ENCODE results near the gene ZNF292. TPM values are rescaled to one million over a fixed set of nuclear protein-coding genes. Genes with fewer than 3 reads are reported as not detected.

Gene ZNF292
- polyA plus RNA-seq, 1 of the 3 experiments (the other 2 are of a cell fraction), result 3.2 TPM

DNA sequence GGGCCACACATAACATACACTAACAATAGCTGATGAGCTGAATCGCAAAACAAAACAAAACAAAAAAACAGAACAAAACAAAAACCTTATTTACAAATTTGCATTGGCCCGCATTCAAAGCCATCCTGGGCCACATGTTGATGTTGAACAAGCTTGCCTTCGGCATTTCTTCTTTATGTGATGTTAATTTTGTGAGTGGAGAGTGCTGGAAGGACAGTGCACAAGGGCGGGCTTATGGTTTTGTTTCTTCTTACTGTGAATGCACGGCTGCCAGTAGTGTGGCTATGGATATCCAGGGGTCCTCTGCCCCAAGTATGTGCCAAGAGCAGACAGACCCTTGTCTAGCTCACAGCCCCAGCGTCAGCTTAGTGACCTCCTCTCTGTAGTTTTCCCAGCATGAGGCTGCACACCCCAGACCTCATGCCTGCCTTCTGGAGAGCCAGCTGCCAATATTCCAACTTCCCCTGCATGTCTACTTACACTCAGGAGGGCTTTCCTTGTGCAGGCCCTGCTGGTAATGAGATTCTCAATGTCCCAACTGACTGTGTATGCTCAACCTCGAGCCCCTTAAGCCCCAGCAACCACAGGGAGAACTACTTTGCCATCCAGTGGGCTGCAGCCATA lies 24.9 kb downstream of the ZNF292 start:
- Histone ChIP-seq H3K9me3 (no peaks in the 10 kb centered on the region), H3K9ac (no peak overlapping the region), H3K9me2 (no peaks in the 10 kb centered on the region), H3K4me3 (ENCODE audit: low read depth in 2 of 2, low read length in 1 of 2) (no peak overlapping the region), H3K36me3 (replicated peaks in 1 of 2; ENCODE audit: control insufficient read depth in 1 of 2, insufficient read depth in 2 of 2, low read length in 1 of 2) (peaks cover 16 to 27% of the 10 kb centered on the region in 2 experiments), H2AFZ (ENCODE audit: low read depth) (no peak overlapping the region), H3K4me2 (no peak overlapping the region), H3F3A (replicated peaks; ENCODE audit: insufficient read depth) (peaks cover 11% of the 10 kb centered on the region), H4K20me1 (ENCODE audit: insufficient read depth) (peaks cover 95% of the 10 kb centered on the region), H3K27me3 (ENCODE audit: insufficient read depth) (no peaks in the 10 kb centered on the region), H3K27ac (ENCODE audit: low read depth in 2 of 2, low read length in 1 of 2) (no peak overlapping the region; a peak in 1 of 4 replicates), H3K4me1 (ENCODE audit: control insufficient read depth in 1 of 2, insufficient read depth in 2 of 2, low read depth in 1 of 2, low read length in 1 of 2) (peaks cover 2 to 4% of the 10 kb centered on the region in 2 experiments; a peak in 3 of 4 replicates), H3K79me2 (ENCODE audit: insufficient read depth) (peaks cover 100% of the 10 kb centered on the region)
- no peak for DNase-seq
- CTCF ChIA-PET, result interaction anchor here (0.5 kb wide), 1 partner anchor 9 kb away, joined by 3 read pairs; no protein-coding TSS in a partner anchor
- 94% methylated on average over 7 of the region's 7 CpGs for WGBS (ENCODE audit: low lambda C conversion rate)
- POLR2A ChIA-PET, result no interaction called here
- TF ChIP-seq TEAD4 (IDR thresholded peaks at IDR 0.05; ENCODE audit: borderline replicate concordance, insufficient read depth) (no peak), JUND (IDR thresholded peaks at IDR 0.05) (no peak), FOXM1 (IDR thresholded peaks at IDR 0.05; ENCODE audit: low read depth) (no peak), CHD2 (IDR thresholded peaks at IDR 0.05; ENCODE audit: low read length, partially characterized antibody) (no peak), RCOR1 (IDR thresholded peaks at IDR 0.05; ENCODE audit: low read length) (no peak)
- TF ChIP-seq, protein P1, sequence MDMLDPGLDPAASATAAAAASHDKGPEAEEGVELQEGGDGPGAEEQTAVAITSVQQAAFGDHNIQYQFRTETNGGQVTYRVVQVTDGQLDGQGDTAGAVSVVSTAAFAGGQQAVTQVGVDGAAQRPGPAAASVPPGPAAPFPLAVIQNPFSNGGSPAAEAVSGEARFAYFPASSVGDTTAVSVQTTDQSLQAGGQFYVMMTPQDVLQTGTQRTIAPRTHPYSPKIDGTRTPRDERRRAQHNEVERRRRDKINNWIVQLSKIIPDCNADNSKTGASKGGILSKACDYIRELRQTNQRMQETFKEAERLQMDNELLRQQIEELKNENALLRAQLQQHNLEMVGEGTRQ (IDR thresholded peaks at IDR 0.05; ENCODE audit: borderline replicate concordance, low read depth, low read length), result no peak
- TF ChIP-seq, protein P2, sequence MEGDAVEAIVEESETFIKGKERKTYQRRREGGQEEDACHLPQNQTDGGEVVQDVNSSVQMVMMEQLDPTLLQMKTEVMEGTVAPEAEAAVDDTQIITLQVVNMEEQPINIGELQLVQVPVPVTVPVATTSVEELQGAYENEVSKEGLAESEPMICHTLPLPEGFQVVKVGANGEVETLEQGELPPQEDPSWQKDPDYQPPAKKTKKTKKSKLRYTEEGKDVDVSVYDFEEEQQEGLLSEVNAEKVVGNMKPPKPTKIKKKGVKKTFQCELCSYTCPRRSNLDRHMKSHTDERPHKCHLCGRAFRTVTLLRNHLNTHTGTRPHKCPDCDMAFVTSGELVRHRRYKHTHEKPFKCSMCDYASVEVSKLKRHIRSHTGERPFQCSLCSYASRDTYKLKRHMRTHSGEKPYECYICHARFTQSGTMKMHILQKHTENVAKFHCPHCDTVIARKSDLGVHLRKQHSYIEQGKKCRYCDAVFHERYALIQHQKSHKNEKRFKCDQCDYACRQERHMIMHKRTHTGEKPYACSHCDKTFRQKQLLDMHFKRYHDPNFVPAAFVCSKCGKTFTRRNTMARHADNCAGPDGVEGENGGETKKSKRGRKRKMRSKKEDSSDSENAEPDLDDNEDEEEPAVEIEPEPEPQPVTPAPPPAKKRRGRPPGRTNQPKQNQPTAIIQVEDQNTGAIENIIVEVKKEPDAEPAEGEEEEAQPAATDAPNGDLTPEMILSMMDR (IDR thresholded peaks at IDR 0.05), result no peak
- TF ChIP-seq, protein P3, sequence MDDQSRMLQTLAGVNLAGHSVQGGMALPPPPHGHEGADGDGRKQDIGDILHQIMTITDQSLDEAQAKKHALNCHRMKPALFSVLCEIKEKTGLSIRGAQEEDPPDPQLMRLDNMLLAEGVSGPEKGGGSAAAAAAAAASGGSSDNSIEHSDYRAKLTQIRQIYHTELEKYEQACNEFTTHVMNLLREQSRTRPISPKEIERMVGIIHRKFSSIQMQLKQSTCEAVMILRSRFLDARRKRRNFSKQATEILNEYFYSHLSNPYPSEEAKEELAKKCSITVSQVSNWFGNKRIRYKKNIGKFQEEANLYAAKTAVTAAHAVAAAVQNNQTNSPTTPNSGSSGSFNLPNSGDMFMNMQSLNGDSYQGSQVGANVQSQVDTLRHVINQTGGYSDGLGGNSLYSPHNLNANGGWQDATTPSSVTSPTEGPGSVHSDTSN (IDR thresholded peaks at IDR 0.05), result no peak
- TF ChIP-seq, protein P4, sequence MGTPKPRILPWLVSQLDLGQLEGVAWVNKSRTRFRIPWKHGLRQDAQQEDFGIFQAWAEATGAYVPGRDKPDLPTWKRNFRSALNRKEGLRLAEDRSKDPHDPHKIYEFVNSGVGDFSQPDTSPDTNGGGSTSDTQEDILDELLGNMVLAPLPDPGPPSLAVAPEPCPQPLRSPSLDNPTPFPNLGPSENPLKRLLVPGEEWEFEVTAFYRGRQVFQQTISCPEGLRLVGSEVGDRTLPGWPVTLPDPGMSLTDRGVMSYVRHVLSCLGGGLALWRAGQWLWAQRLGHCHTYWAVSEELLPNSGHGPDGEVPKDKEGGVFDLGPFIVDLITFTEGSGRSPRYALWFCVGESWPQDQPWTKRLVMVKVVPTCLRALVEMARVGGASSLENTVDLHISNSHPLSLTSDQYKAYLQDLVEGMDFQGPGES (IDR thresholded peaks at IDR 0.05; ENCODE audit: low read depth, low read length), result no peak
- TF ChIP-seq, protein P5, sequence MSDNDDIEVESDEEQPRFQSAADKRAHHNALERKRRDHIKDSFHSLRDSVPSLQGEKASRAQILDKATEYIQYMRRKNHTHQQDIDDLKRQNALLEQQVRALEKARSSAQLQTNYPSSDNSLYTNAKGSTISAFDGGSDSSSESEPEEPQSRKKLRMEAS (IDR thresholded peaks at IDR 0.05; ENCODE audit: low read depth), result no peak

DNA sequence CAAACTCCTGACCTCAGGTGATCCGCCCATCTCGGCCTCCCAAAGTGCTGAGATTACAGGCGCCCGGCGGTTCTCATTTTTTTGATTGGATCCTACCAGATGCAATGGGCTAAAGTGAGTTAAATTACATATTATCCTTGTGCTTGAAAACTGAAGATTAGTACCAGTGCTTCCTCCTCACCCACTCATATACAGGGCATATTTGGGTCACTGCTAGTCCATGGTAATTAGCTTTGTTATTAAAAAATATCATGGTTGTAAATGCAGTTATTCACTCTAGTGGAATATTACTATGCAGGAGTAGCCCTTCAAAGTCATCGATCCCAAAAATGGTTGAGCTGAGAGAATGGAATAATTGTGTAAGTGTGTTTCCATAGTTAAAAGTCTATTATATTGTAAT lies 26.5 kb downstream of the ZNF292 start:
- ChIA-PET POLR2A (no interaction called here), CTCF (no interaction called here)
- Histone ChIP-seq H4K20me1 (ENCODE audit: insufficient read depth) (peaks cover 92% of the 10 kb centered on the region), H3K27me3 (ENCODE audit: insufficient read depth) (no peaks in the 10 kb centered on the region), H2AFZ (ENCODE audit: low read depth) (no peak overlapping the region), H3K9me3 (no peaks in the 10 kb centered on the region), H3K27ac (ENCODE audit: low read depth in 2 of 2, low read length in 1 of 2) (no peak overlapping the region), H3K9me2 (no peaks in the 10 kb centered on the region), H3K4me3 (ENCODE audit: low read depth in 2 of 2, low read length in 1 of 2) (no peak overlapping the region), H3K4me1 (ENCODE audit: control insufficient read depth in 1 of 2, insufficient read depth in 2 of 2, low read depth in 1 of 2, low read length in 1 of 2) (peaks cover 4 to 5% of the 10 kb centered on the region in 2 experiments; a peak in 3 of 4 replicates), H3F3A (replicated peaks; ENCODE audit: insufficient read depth) (peaks cover 11% of the 10 kb centered on the region), H3K79me2 (ENCODE audit: insufficient read depth) (peaks cover 100% of the 10 kb centered on the region), H3K4me2 (no peak overlapping the region), H3K36me3 (replicated peaks in 1 of 2; ENCODE audit: control insufficient read depth in 1 of 2, insufficient read depth in 2 of 2, low read length in 1 of 2) (peaks cover 18 to 21% of the 10 kb centered on the region in 2 experiments), H3K9ac (no peak overlapping the region)
- 98% methylated on average over 6 of the region's 6 CpGs for WGBS (ENCODE audit: low lambda C conversion rate)
- DNase-seq, result no peak
- TF ChIP-seq FOSL2 (IDR thresholded peaks at IDR 0.05; ENCODE audit: borderline replicate concordance, low read depth) (no peak), TAF1 (IDR thresholded peaks at IDR 0.05; ENCODE audit: borderline replicate concordance, low read depth, low read length) (no peak), SIN3A (IDR thresholded peaks at IDR 0.05; ENCODE audit: borderline replicate concordance, low read depth, low read length) (no peak)
- TF ChIP-seq, protein P3 (IDR thresholded peaks at IDR 0.05), result no peak
- TF ChIP-seq, protein P6, sequence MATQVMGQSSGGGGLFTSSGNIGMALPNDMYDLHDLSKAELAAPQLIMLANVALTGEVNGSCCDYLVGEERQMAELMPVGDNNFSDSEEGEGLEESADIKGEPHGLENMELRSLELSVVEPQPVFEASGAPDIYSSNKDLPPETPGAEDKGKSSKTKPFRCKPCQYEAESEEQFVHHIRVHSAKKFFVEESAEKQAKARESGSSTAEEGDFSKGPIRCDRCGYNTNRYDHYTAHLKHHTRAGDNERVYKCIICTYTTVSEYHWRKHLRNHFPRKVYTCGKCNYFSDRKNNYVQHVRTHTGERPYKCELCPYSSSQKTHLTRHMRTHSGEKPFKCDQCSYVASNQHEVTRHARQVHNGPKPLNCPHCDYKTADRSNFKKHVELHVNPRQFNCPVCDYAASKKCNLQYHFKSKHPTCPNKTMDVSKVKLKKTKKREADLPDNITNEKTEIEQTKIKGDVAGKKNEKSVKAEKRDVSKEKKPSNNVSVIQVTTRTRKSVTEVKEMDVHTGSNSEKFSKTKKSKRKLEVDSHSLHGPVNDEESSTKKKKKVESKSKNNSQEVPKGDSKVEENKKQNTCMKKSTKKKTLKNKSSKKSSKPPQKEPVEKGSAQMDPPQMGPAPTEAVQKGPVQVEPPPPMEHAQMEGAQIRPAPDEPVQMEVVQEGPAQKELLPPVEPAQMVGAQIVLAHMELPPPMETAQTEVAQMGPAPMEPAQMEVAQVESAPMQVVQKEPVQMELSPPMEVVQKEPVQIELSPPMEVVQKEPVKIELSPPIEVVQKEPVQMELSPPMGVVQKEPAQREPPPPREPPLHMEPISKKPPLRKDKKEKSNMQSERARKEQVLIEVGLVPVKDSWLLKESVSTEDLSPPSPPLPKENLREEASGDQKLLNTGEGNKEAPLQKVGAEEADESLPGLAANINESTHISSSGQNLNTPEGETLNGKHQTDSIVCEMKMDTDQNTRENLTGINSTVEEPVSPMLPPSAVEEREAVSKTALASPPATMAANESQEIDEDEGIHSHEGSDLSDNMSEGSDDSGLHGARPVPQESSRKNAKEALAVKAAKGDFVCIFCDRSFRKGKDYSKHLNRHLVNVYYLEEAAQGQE (IDR thresholded peaks at IDR 0.05; ENCODE audit: low read depth, low read length), result no peak

Measured in SK-N-SH (cell line).